Stimulated activated CD4-positive, alpha-beta T cell treated with anti-CD3 and anti-CD28 coated beads, Interleukin-12 subunit alpha, Interleukin-12 subunit beta, amount 100 ng/mL, for 24 hours (primary cell): Measurements from ENCODE around the gene VMAC.

Experiments
- DNase-seq, 2 experiments: peaks; one replicate each; pipeline ENCODE4 v3.0.0-alpha.2; 2020; ENCODE audit warnings: low read depth in 2 of 2

VMAC gene

DNA sequence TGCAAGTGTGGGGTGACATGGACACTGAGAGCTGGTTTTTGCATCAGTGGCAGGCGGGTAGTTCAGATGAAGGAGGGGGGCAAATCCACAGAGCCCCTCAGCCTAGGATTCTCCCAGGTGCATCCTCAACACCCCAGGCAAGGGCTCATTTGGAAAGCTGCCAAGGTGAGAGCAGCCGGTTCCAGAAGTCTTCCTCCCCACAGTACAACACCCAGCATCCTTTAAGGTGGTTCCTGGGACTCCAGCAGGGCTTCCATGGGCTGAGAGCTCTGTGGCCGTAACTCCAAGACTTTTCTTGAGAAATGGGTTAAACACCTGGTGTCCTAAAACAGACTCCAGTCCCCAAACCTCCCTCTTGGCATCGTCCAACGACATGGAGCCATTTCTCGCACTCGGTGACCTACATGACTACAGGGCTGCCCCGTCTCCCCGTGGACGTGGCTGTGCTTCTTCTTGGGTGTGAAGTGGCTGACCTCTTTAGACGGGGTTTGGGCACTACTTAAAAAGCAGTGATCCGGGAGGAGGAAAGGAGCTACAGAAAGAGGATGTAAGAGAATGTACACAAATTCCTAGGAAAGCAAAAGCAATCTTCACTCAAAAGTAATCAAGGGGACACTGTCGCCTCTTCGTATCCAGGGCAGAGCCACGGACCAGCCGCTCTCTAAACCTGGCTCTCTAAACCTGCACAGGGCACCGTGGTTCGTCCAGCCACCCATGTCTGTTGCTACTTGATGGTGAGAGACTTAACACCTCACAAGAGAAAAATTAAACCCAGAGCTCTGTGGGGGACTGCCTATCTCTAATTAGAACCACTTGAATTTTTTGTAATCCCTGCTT, 47.7 kb downstream of the VMAC start:
- no peak for DNase-seq

DNA sequence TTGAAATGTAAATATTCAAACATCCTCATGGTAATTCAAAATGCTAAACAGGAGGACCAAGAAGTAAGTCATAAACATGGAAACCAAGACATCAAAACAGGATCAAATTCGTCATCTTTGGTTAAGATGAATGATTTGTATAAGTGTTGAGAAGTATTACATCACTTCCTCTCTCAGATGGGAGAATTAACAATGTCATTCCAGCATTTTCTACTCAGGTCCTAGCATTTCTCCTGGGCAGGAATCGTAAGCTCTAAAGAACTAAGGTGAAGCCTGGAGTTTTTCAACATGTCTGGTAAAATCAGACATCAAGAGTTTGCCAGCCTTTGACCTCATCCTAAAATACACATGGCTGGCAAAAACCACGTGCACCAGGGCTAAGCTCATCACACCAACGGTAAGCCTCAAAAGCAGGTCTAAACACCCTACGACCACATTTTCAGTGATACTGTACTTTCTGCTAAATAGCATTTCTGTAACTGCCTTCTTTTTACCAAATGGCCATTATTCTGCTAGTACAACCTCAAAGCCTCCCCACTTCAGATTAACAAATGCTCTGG, 48.4 kb downstream of the VMAC start:
- no peak for DNase-seq

DNA sequence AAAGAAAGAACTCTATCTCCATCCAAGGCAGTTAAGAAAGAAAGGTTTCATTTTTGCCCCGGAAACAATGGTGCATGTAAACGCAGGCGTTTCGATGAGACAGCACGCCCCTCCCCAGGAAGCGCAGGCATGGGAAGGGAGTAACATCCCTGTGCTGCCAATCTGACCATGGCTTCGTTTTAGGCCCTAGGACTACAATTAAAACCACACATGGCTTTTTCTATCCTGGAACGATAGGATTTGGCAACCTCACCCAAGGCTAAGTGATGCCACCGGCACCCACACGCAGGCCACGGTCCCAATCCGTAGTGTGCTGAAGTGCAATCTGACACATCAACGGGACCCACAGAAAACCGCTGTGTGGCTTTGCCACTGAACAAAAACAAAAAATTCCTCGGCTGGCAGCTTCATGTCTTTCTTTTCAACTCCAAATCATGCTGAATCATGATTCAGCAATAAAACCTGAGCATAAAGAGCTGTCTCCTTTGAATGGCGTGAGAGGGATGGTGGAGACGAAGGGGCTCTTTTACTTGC, 49.1 kb downstream of the VMAC start:
- peak in 1 of 2 experiments; percentile 34 for DNase-seq

DNA sequence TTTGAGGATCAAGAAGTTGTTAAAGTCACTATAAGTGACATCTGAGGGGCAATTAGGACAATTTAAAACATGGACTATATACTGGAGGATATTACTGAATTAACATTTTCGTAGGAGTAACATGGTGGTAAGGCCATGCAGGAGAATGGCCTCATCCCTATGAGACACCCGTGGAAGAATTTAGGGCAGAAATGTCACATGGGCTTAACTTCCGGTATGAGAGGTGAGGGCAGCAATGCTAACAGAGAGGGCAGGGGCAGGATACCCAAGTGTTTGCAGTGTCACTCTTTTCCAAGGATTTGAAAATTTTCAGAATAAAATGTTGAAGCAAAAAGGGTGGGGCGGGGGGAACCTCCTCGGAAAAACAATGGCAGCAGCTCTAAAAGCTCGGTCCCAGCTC, 49.6 kb downstream of the VMAC start:
- DNase-seq: no peak

DNA sequence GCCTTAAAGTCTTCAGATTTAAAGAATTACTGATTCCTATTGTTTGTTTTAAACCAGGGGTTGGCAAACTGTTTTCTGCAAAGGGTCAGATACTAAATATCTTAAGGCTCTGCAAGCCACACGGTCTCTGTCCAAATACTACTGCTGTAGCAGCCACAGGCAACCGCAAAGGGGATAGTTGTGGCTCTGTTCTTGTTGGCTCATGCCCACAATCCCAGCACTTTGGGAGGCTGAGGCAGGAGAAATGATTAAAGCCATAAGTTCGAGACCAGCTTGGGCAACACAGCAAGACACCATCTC, 50.9 kb downstream of the VMAC start:
- no peak for DNase-seq

DNA sequence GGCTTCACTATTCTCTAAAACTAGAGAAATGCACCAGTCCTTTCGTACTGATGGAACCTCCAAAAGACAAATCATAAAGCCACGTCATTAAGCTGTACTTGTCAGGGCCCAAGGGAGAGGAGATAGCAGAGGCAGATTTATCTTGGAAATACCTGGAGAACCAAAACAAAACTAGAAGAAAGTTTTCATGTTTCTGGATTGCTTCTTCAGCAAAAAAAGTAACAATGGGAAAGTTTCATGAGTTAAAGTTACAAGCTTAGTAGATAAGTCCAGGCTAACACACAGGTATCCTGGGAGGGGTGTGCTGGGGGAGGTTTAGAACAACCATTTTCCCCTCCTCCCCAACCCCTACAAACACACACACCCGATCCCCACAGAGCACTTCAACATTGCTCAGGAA, 51.7 kb downstream of the VMAC start:
- no peak for DNase-seq

DNA sequence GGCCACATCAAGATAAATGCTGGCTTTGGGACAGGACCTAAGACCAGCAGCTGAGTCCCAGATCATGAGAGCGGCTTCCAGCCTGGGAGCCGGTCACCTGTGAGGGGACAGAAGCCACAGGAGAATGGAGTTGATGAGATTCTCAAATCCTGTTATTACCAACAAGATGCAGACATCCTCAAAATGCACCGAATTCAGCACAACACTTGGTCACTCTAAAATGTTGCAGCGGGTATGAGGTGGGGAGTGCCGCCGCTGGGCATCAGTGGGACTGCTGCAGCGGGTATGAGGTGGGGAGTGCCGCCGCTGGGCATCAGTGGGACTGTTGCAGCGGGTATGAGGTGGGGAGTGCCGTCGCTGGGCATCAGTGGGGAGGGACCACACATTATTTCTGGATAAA, 52.1 kb downstream of the VMAC start:
- no peak for DNase-seq

DNA sequence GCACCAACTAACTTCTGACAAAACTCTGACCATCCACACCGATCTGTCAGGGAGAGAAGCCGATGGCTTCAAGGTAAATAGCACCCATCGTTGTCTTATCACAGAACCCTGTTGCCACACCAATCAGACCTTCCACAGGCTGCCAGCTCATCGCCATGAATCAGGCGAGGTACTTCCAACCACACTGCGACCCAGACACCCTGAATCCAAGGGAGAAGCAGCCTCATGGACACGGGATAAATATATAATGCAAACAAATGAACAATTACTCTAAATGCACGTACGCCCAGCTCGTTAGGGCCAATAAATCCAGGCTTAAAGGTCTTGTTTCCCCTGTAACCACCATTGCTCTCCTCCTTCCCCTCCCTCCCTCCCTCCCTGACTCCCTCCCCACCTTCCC, 52.5 kb downstream of the VMAC start:
- no peak for DNase-seq

DNA sequence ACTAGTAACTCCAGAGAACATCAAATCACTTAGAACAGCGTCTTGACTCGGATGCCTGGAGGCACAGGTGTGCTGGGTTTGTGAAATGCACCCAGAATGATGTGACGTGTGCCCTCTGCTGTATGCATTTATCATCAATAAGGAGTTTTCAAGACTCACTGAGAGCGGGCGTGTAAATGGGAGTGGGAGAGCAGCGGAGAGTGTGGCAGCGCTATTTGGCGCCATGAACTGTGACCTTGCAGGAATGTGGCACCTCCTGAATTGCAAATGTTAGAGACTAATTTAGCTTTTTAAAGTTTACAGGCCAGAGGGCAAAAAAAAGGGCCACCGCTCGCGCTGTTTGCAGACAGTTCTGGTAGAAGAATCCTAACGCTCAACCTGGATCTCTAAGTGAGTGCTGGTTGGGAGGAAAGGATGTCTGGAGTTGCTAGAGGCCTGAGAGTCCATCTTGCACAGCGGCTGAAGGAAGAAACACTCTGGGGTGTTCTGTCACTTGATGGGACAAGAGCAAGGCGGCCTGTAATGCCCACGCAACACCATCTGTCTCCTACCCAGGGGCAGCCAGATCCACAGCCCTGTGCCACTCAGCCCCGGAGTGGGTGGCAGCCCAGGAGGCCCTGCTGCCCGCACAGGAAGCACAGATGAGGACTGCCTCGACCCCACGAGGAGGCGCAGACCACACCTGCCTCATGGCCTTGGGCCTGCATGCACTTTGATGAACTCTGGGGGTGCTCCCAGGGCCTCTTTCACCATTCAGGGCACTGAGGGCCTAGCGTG, 53.6 kb downstream of the VMAC start:
- DNase-seq: no peak

DNA sequence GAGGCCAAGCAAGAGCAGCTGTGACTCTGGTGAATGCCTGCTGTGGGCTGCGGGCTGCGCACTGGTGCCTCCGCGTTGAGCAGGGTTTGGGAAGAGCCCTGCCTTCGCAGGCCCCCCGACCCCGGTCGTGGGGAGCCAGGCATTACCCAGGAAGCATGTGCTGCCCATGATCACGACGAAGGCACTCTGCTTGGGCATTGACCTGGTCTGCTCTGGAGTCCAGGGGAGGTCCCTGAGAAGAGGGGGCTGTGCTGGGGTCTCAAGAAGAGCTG, 54.1 kb downstream of the VMAC start:
- DNase-seq: no peak

DNA sequence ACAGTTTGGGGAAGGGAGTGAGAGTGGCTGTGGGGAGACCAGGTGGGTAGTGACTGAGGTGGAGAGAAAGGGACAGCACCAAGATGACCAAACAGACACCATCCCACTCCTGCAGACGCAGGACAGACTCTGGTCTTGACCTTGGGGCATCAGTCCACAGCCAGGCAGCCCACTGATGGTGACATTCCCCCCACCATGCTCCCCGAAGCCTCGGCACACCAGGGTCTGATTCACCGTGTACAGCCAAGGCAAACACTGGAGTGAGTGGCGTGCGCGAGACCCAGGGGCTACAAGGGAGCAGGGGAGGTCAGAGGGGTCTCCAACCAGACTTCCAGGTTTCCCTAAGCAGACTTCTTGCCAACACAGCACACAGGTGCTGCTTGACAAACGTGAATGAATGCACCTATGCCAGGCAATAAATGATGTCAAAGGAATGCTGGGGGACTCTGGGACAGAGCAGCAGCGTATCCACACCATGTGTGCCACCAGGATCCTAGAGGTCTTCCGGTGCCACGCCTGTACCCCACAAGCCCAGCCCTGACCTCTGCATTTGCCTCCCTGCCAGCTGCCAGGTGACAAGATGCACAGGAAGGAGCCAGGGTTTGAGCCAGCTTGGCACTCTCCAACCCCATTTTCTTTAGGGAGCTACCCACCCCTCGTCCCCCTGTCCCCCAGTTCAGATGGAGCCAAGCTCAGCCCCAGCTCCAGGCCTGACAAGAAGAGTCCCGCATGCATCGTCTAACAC, 54.8 kb downstream of the VMAC start:
- DNase-seq: no peak
